GM12878 (cell line): ENCODE results near the gene SCAMP1.

ENCODE experiments used
- CEBPB ChIP-seq, 2 experiments: fragments of 150-350 bp in 1 of 2; IDR thresholded peaks; 2 replicates each; pipeline ENCODE4 v1.6.1; 2012 to 2014; ENCODE audit warnings: low read depth in 2 of 2, low read length in 2 of 2, borderline replicate concordance in 1 of 2, inconsistent platforms in 1 of 2
- RAD21 ChIP-seq: IDR thresholded peaks from 2 replicates; pipeline ENCODE4 v1.6.1; 2011; ENCODE audit warnings: mild to moderate bottlenecking, low read depth, low read length, moderate library complexity; ENCODE audit not compliant: insufficient read depth
- ZNF274 ChIP-seq: IDR thresholded peaks from one replicate; pipeline ENCODE4 v1.8.0; 2011; ENCODE audit not compliant: insufficient read length, insufficient read depth

- TF ChIP-seq ZNF274 (no peak), CEBPB (IDR thresholded peaks at IDR 0.05; ENCODE audit: borderline replicate concordance in 1 of 2, low read depth in 2 of 2, low read length in 2 of 2) (no peak), RAD21 (no peak)
Measured at GRCh38 chr5:78377056-78377717, 16.8 kb downstream of the SCAMP1 start.
